ENCODE results near the gene SYNCRIP.

DNA sequence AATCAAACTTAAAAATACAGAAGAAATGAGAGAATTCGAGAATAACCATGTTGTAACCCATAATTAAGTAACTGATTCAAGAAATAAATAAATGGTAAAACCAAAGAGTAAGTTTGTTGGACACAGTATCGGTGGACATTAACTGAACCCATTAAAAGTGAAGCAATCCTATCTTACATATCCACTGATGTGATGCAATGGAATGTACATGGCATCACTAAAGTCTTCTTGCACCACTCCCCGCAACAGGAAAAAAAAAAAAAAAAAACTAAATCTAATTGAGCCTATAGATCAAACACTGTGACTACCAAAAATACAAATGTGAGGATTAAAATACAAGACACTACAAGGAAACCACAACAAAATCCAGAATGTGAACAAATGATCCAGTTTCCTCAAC is 56.9 kb downstream of the SYNCRIP start:
- TF ChIP-seq, protein P1, sequence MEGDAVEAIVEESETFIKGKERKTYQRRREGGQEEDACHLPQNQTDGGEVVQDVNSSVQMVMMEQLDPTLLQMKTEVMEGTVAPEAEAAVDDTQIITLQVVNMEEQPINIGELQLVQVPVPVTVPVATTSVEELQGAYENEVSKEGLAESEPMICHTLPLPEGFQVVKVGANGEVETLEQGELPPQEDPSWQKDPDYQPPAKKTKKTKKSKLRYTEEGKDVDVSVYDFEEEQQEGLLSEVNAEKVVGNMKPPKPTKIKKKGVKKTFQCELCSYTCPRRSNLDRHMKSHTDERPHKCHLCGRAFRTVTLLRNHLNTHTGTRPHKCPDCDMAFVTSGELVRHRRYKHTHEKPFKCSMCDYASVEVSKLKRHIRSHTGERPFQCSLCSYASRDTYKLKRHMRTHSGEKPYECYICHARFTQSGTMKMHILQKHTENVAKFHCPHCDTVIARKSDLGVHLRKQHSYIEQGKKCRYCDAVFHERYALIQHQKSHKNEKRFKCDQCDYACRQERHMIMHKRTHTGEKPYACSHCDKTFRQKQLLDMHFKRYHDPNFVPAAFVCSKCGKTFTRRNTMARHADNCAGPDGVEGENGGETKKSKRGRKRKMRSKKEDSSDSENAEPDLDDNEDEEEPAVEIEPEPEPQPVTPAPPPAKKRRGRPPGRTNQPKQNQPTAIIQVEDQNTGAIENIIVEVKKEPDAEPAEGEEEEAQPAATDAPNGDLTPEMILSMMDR (IDR thresholded peaks at IDR 0.05): no peak
- TF ChIP-seq POLR2A (IDR thresholded peaks at IDR 0.05): no peak
